ENCODE results near the gene SLC25A51.

DNA sequence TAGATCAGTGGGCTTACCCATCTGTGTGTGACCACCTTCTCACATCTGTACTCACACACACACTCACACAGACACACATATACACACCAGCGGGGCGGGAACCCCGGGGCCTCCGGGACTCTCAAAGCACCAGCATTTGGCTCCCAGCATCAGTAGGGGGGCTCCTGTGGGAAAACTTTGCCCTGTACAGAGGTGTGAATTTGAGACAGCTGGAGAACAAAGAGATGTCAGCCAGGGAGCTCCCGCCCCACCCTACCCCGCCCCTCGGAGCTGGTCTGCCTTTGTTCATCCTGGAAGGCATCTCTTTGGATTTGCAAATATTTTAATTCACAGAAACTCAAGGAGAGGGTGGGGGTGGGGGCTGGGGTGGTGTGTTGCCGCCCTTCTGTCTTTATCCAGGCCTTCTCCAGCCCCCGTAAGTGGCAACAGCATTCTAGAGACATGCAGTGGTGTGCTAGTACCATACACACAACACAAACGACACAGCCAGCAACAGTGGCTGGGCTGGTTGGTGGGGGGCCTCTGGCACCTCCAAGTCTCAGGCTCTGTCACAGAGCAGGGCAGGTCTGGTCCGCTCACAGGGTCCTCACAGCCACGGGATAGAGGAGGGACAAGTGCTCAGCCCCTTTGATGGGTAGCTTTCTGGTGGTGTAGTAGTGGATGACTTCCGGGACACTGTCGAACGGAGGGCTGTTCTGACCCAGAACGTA, 15.5 kb upstream of the SLC25A51 start:
- no peak for TF ChIP-seq CTCF (IDR thresholded peaks at IDR 0.05)
- TF ChIP-seq POLR2AphosphoS5 (IDR thresholded peaks at IDR 0.05): no peak
- TF ChIP-seq EP300 (IDR thresholded peaks at IDR 0.05): no peak
- TF ChIP-seq POLR2A (IDR thresholded peaks at IDR 0.05): no peak

All from upper lobe of left lung (tissue), 4 donors.